Muscle layer of colon (tissue), 2 donors: ENCODE results near the gene FAM193B.
"Not testable (repeated sequence)": the region's sequence is repeated elsewhere in the genome, so short reads cannot be mapped to it uniquely, and the experiment has no call there.

ENCODE experiments used
- H3K27ac ChIP-seq: one replicate; pipeline ENCODE4 v1.7.0; 2013; ENCODE audit warnings: low read depth, mild to moderate bottlenecking, low read length, moderate library complexity
- H3K27me3 ChIP-seq, 2 donors: one replicate each; pipeline ENCODE4 v1.7.0; 2013; ENCODE audit warnings: low read length in 2 of 2, mild to moderate bottlenecking in 2 of 2; ENCODE audit not compliant: insufficient read depth in 2 of 2, control insufficient read depth in 1 of 2
- H3K36me3 ChIP-seq: one replicate; pipeline ENCODE4 v1.7.0; 2013; ENCODE audit warnings: mild to moderate bottlenecking, low read length; ENCODE audit not compliant: insufficient read depth
- H3K4me1 ChIP-seq: one replicate; pipeline ENCODE4 v1.7.0; 2013; ENCODE audit warnings: mild to moderate bottlenecking, low read length; ENCODE audit not compliant: insufficient read depth
- H3K4me3 ChIP-seq, 2 donors: one replicate each; pipeline ENCODE4 v1.7.0; 2013; ENCODE audit warnings: low read length in 2 of 2, low read depth in 1 of 2, mild to moderate bottlenecking in 1 of 2, moderate library complexity in 1 of 2
- H3K9ac ChIP-seq: one replicate; pipeline ENCODE4 v1.7.0; 2013; ENCODE audit warnings: low read length
- H3K9me3 ChIP-seq: one replicate; pipeline ENCODE4 v1.7.0; 2013; ENCODE audit warnings: mild to moderate bottlenecking, low read length
- donor health status: abdominal sarcoma.
- donor health status: Adenocarcinoma of cecum.

Gene FAM193B

GRCh38 chr5:177487975-177488374 is 66.4 kb downstream of the FAM193B start:
- peaks cover 84% of the 10 kb centered on the region for H3K36me3 ChIP-seq
- no peak overlapping the region for H3K4me3 ChIP-seq
- peak overlapping the region; percentile 41 for H3K27ac ChIP-seq
- peaks cover 73% of the 10 kb centered on the region for H3K4me1 ChIP-seq
- H3K9me3 ChIP-seq = no peaks in the 10 kb centered on the region
- no peaks in the 10 kb centered on the region for H3K27me3 ChIP-seq
- no peak overlapping the region for H3K9ac ChIP-seq

- H3K4me1 ChIP-seq = peaks cover 73% of the 10 kb centered on the region
- H3K4me3 ChIP-seq = no peak overlapping the region
- H3K36me3 ChIP-seq = peaks cover 79% of the 10 kb centered on the region
These were observed 67.2 kb downstream of the FAM193B start for GRCh38 chr5:177487144-177487543.

GRCh38 chr5:177486256-177486655 is 68.1 kb downstream of the FAM193B start:
- Histone ChIP-seq H3K36me3 (peaks cover 82% of the 10 kb centered on the region), H3K4me1 (peaks cover 80% of the 10 kb centered on the region), H3K27me3 (no peaks in the 10 kb centered on the region), H3K4me3 (no peak overlapping the region), H3K27ac (no peak overlapping the region), H3K9me3 (no peaks in the 10 kb centered on the region), H3K9ac (no peak overlapping the region)

More at GRCh38 chr5:177487144-177487543, 67.2 kb downstream of the FAM193B start:
- Histone ChIP-seq H3K9ac (no peak overlapping the region), H3K27me3 (no peaks in the 10 kb centered on the region), H3K9me3 (no peaks in the 10 kb centered on the region), H3K27ac (no peak overlapping the region)

- peaks cover 76% of the 10 kb centered on the region for H3K4me1 ChIP-seq
- not testable (repeated sequence) for H3K9ac ChIP-seq, H3K27me3 ChIP-seq, H3K9me3 ChIP-seq, H3K4me3 ChIP-seq
- peak overlapping the region; percentile 80 for H3K27ac ChIP-seq
- peaks cover 77% of the 10 kb centered on the region for H3K36me3 ChIP-seq
These were observed 68.6 kb downstream of the FAM193B start for GRCh38 chr5:177485753-177486152.

- H3K27me3 ChIP-seq = no peaks in the 10 kb centered on the region
- peaks cover 71% of the 10 kb centered on the region for H3K4me1 ChIP-seq
- no peak overlapping the region for H3K9ac ChIP-seq
- H3K9me3 ChIP-seq = no peaks in the 10 kb centered on the region
- peak overlapping the region; percentile 80 for H3K27ac ChIP-seq
- no peak overlapping the region for H3K4me3 ChIP-seq
- peaks cover 70% of the 10 kb centered on the region for H3K36me3 ChIP-seq
These were observed 69.3 kb downstream of the FAM193B start for GRCh38 chr5:177484902-177485549.

- no peaks in the 10 kb centered on the region for H3K27me3 ChIP-seq
- peaks cover 63% of the 10 kb centered on the region for H3K36me3 ChIP-seq
- peak overlapping the region; percentile 80 for H3K27ac ChIP-seq
- no peak overlapping the region for H3K9ac ChIP-seq
- H3K9me3 ChIP-seq = no peaks in the 10 kb centered on the region
- peaks cover 71% of the 10 kb centered on the region for H3K4me1 ChIP-seq
- no peak overlapping the region for H3K4me3 ChIP-seq
These were observed 70.1 kb downstream of the FAM193B start for GRCh38 chr5:177483994-177484901.

GRCh38 chr5:177483042-177483441 is 71.3 kb downstream of the FAM193B start:
- Histone ChIP-seq H3K36me3 (peaks cover 51% of the 10 kb centered on the region), H3K27ac (peak overlapping the region; percentile 80), H3K4me1 (peaks cover 79% of the 10 kb centered on the region), H3K9ac (no peak overlapping the region), H3K4me3 (no peak overlapping the region), H3K9me3 (no peaks in the 10 kb centered on the region), H3K27me3 (no peaks in the 10 kb centered on the region)

GRCh38 chr5:177482359-177482795 is 72.0 kb downstream of the FAM193B start:
- H3K27ac ChIP-seq = no peak overlapping the region
- no peaks in the 10 kb centered on the region for H3K27me3 ChIP-seq

GRCh38 chr5:177479774-177480173 is 74.6 kb downstream of the FAM193B start:
- H3K4me3 ChIP-seq = no peak overlapping the region
- peak overlapping the region; percentile 76 for H3K27ac ChIP-seq
- no peaks in the 10 kb centered on the region for H3K9me3 ChIP-seq
- H3K36me3 ChIP-seq = peaks cover 26% of the 10 kb centered on the region
- no peaks in the 10 kb centered on the region for H3K27me3 ChIP-seq
- H3K4me1 ChIP-seq = peaks cover 88% of the 10 kb centered on the region
- H3K9ac ChIP-seq = no peak overlapping the region

More at GRCh38 chr5:177482359-177482795, 72.0 kb downstream of the FAM193B start:
- H3K9ac ChIP-seq = no peak overlapping the region
- no peak overlapping the region for H3K4me3 ChIP-seq
- peaks cover 44% of the 10 kb centered on the region for H3K36me3 ChIP-seq
- H3K9me3 ChIP-seq = no peaks in the 10 kb centered on the region
- peaks cover 82% of the 10 kb centered on the region for H3K4me1 ChIP-seq

- peaks cover 18% of the 10 kb centered on the region for H3K36me3 ChIP-seq
- peak overlapping the region; percentile 76 for H3K27ac ChIP-seq
- no peak overlapping the region for H3K4me3 ChIP-seq
- H3K4me1 ChIP-seq = peaks cover 88% of the 10 kb centered on the region
- H3K9ac ChIP-seq = no peak overlapping the region
- H3K27me3 ChIP-seq = no peaks in the 10 kb centered on the region
- no peaks in the 10 kb centered on the region for H3K9me3 ChIP-seq
These were observed 75.4 kb downstream of the FAM193B start for GRCh38 chr5:177478711-177479646.
